CD4-positive, alpha-beta T cell (primary cell): ENCODE measurements around the gene C1QA. TPM values are rescaled to one million over a fixed set of nuclear protein-coding genes. Genes with fewer than 3 reads are reported as not detected.

Experiments used
- ATAC-seq: fragments of 200-7000 bp; cut with Tn5 transposase; one replicate; pipeline ENCODE4 v1.10.0; 2022; ENCODE audit warnings: mild to moderate bottlenecking; ENCODE audit not compliant: poor library complexity
- CTCF ChIA-PET: fragments of 350-600 bp; sonication (Branson Sonifier 250); formaldehyde crosslinking; loops from one replicate; lab custom pipeline; 2021; ENCODE audit warnings: antibody characterized with exemption, inconsistent platforms; lab: Charles Lee
- POLR2A ChIA-PET: fragments of 350-600 bp; sonication (Branson Sonifier 250); formaldehyde crosslinking; loops from one replicate; lab custom pipeline; 2021; ENCODE audit warnings: antibody characterized with exemption, inconsistent platforms; lab: Charles Lee
- DNase-seq, 14 experiments: peaks; one replicate each; pipeline ENCODE4 v3.0.0-alpha.2; 2013 to 2020; ENCODE audit warnings: mixed read lengths in 2 of 14
- H3K27ac ChIP-seq, 2 donors: one replicate each; pipeline versions ENCODE4 v1.5.1 to v1.7.0; 2013; ENCODE audit warnings: low read length in 2 of 2, low read depth in 1 of 2, mild to moderate bottlenecking in 1 of 2
- H3K27me3 ChIP-seq, 2 experiments: 1 replicate in 1 of 2; 2 replicates in 1 of 2; pipeline versions ENCODE4 v1.6.1 to v1.7.0; 2013; ENCODE audit warnings: low read length in 2 of 2, control low read depth in 1 of 2, mild to moderate bottlenecking in 1 of 2, moderate library complexity in 1 of 2; ENCODE audit not compliant: insufficient read depth in 2 of 2, control insufficient read depth in 1 of 2
- H3K36me3 ChIP-seq: one replicate; pipeline ENCODE4 v1.6.1; 2013; ENCODE audit warnings: low read length, control low read depth; ENCODE audit not compliant: insufficient read depth
- H3K4me1 ChIP-seq: one replicate; pipeline ENCODE4 v1.6.1; 2013; ENCODE audit warnings: low read length, control low read depth; ENCODE audit not compliant: insufficient read depth
- H3K4me3 ChIP-seq: one replicate; pipeline ENCODE4 v1.5.1; 2013; ENCODE audit warnings: mild to moderate bottlenecking, low read length, moderate library complexity
- H3K9me3 ChIP-seq, 2 experiments: 1 replicate in 1 of 2; 2 replicates in 1 of 2; pipeline versions ENCODE4 v1.6.1 to v1.7.0; 2013; ENCODE audit warnings: low read length in 2 of 2, mild to moderate bottlenecking in 2 of 2, control low read depth in 1 of 2, moderate library complexity in 1 of 2; ENCODE audit not compliant: control insufficient read depth in 1 of 2, insufficient read depth in 1 of 2
- H3K27ac Mint-ChIP-seq: one replicate; pipeline ENCODE4 v1.8.0; 2020; ENCODE audit warnings: mixed read lengths
- H3K27me3 Mint-ChIP-seq: one replicate; pipeline ENCODE4 v1.8.0; 2021; ENCODE audit warnings: mixed read lengths
- H3K36me3 Mint-ChIP-seq: one replicate; pipeline ENCODE4 v1.8.0; 2021; ENCODE audit warnings: low read depth, mixed read lengths
- H3K4me1 Mint-ChIP-seq: one replicate; pipeline ENCODE4 v1.8.0; 2021; ENCODE audit warnings: low read depth, mixed read lengths
- H3K4me3 Mint-ChIP-seq: one replicate; pipeline ENCODE4 v1.8.0; 2020; ENCODE audit warnings: mild to moderate bottlenecking, mixed read lengths
- H3K9me3 Mint-ChIP-seq: one replicate; pipeline ENCODE4 v1.8.0; 2020; ENCODE audit warnings: mixed read lengths
- intact Hi-C, 2 experiments: fragments of 100-400 bp; cut with DNase I in 1 of 2; cut with micrococcal nuclease in 1 of 2; formaldehyde crosslinking; loops; one replicate each; pipeline versions ENCODE4 v1.15.1 to v1.9.0; 2023 to 2025; cut with DNase I, micrococcal nuclease
- total RNA-seq, 174 experiments: library from RNA in 2 of 174; stranded (reverse) in 2 of 174; gene quantifications; one replicate each; pipeline ENCODE4 v1.2.3 and lab custom pipeline; 2021 to 2026
- TF ChIP-seq, protein P1 (sequence below): fragments of 200-600 bp; IDR thresholded peaks from one replicate; pipeline ENCODE4 v1.8.0; 2022; ENCODE audit warnings: antibody characterized with exemption, mild to moderate bottlenecking

The C1QA gene
- total RNA-seq, 2 experiments from 2014 or later, result not detected

DNA sequence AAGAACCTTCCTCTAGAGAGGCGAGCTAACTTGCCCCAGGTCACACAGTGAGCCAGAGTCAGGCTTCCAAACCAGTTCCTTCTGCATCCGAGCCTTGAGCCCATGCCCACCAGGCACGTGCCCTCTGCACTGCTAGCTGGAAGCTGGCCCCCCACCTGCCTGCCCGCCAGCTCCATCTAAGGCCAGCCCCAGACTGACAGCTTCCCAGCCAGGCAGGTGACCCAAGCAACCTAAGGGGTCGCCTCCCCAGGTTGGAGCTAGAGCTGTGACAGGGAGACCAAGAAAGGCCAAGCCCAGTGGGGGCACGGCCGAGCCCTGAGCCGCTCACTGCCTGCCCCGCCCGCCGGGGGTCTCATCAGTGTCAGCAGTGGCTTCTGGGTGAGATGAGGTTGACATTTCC is 19.9 kb upstream of the C1QA start:
- Histone ChIP-seq H3K4me1 (no peaks in the 10 kb centered on the region), H3K4me3 (no peak overlapping the region), H3K9me3 (peaks cover 0 to 12% of the 10 kb centered on the region in 2 experiments), H3K27me3 (peaks cover 29 to 30% of the 10 kb centered on the region in 2 experiments), H3K36me3 (no peaks in the 10 kb centered on the region), H3K27ac (no peak overlapping the region)
- no peaks in the 10 kb centered on the region for H3K36me3 Mint-ChIP-seq
- TF ChIP-seq, protein P1, sequence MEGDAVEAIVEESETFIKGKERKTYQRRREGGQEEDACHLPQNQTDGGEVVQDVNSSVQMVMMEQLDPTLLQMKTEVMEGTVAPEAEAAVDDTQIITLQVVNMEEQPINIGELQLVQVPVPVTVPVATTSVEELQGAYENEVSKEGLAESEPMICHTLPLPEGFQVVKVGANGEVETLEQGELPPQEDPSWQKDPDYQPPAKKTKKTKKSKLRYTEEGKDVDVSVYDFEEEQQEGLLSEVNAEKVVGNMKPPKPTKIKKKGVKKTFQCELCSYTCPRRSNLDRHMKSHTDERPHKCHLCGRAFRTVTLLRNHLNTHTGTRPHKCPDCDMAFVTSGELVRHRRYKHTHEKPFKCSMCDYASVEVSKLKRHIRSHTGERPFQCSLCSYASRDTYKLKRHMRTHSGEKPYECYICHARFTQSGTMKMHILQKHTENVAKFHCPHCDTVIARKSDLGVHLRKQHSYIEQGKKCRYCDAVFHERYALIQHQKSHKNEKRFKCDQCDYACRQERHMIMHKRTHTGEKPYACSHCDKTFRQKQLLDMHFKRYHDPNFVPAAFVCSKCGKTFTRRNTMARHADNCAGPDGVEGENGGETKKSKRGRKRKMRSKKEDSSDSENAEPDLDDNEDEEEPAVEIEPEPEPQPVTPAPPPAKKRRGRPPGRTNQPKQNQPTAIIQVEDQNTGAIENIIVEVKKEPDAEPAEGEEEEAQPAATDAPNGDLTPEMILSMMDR, result no peak
- ChIA-PET CTCF (no interaction called here), POLR2A (no interaction called here)
- DNase-seq, result no peak
- H3K27ac Mint-ChIP-seq, result no peak overlapping the region
- ATAC-seq, result no peak
- H3K4me3 Mint-ChIP-seq, result no peak overlapping the region
- no peaks in the 10 kb centered on the region for H3K4me1 Mint-ChIP-seq
- H3K27me3 Mint-ChIP-seq, result peaks cover 51% of the 10 kb centered on the region
- no peaks in the 10 kb centered on the region for H3K9me3 Mint-ChIP-seq
- intact Hi-C loops, result no loop called here

DNA sequence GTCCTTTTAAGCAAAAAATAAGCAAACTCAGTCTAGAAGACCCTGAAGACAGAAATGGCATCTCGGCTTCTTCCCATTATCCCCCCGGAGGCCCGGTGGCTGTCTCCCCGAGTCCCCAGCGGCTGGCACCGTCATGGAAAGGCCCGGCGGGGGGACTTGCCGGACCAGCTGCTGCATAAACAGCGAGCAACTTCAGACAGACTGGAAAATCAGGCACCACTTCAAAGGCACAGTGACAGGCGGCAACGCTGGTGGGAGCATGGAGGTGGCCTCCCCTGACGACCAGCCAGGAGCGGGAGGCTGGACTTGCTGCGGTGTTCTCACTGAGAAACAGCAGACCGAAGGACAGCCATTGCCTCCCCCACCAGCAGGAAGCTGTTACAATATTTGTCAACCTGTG is 18.4 kb upstream of the C1QA start:
- Mint-ChIP-seq H3K27ac (no peak overlapping the region), H3K9me3 (no peaks in the 10 kb centered on the region), H3K27me3 (peaks cover 51% of the 10 kb centered on the region), H3K36me3 (no peaks in the 10 kb centered on the region), H3K4me1 (no peaks in the 10 kb centered on the region), H3K4me3 (no peak overlapping the region)
- intact Hi-C loops, result no loop called here
- POLR2A ChIA-PET, result no interaction called here
- Histone ChIP-seq H3K9me3 (peaks cover 0 to 12% of the 10 kb centered on the region in 2 experiments), H3K27ac (no peak overlapping the region), H3K4me1 (no peaks in the 10 kb centered on the region), H3K4me3 (no peak overlapping the region), H3K36me3 (no peaks in the 10 kb centered on the region), H3K27me3 (peaks cover 29 to 35% of the 10 kb centered on the region in 2 experiments)
- CTCF ChIA-PET, result no interaction called here
- DNase-seq (no peak), ATAC-seq (no peak)
- TF ChIP-seq, protein P1, result no peak

DNA sequence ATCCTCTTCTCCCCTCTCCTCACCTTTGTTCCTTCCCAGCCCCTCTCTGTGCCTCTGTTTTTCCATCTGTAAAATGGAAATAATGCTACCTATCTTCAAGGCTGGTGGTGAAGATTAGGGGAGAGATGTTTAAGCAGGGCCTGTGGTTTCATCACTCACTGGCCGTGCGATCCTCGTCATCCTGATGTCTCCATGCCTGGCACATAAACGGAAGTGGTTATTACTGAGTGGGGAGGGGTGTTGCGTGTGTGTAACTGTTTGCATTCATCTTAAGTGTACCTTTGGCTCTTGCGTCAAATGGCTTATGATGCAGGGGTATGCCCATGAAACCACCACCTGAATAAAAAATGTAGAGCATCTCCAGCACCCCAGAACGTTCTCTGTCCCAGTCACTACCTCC is 17.2 kb upstream of the C1QA start:
- Mint-ChIP-seq H3K27ac (no peak overlapping the region), H3K36me3 (no peaks in the 10 kb centered on the region), H3K9me3 (no peaks in the 10 kb centered on the region), H3K27me3 (peaks cover 49% of the 10 kb centered on the region), H3K4me1 (no peaks in the 10 kb centered on the region), H3K4me3 (no peak overlapping the region)
- Histone ChIP-seq H3K4me1 (no peaks in the 10 kb centered on the region), H3K36me3 (no peaks in the 10 kb centered on the region), H3K27ac (no peak overlapping the region), H3K4me3 (no peak overlapping the region), H3K27me3 (peaks cover 26 to 29% of the 10 kb centered on the region in 2 experiments), H3K9me3 (peaks cover 0 to 7% of the 10 kb centered on the region in 2 experiments)
- no peak for ATAC-seq
- POLR2A ChIA-PET, result no interaction called here
- CTCF ChIA-PET, result no interaction called here
- TF ChIP-seq, protein P1, result no peak
- no peak for DNase-seq
- intact Hi-C loops, result no loop called here
